ENCODE data around the gene LOX.
"Not testable (repeated sequence)": the region's sequence is repeated elsewhere in the genome, so short reads cannot be mapped to it uniquely, and the experiment has no call there.

LOX gene

GRCh38 chr5:122097391-122097790 is 19.3 kb upstream of the LOX start:
- DNase-seq (ENCODE audit: low read depth) = no peak

- no peak for DNase-seq (ENCODE audit: low read depth)
Measured at GRCh38 chr5:122095158-122095557, 17.1 kb upstream of the LOX start.

GRCh38 chr5:122094251-122094650 is 16.2 kb upstream of the LOX start:
- not testable (repeated sequence) for DNase-seq (ENCODE audit: low read depth)

- no peak for DNase-seq (ENCODE audit: low read depth)
Measured at GRCh38 chr5:122093415-122094180, 15.5 kb upstream of the LOX start.

- DNase-seq (ENCODE audit: low read depth) = peak; percentile 71
Measured at GRCh38 chr5:122091936-122092600, 14.0 kb upstream of the LOX start.

- no peak for DNase-seq (ENCODE audit: low read depth)
Measured at GRCh38 chr5:122089096-122090013, 11.3 kb upstream of the LOX start.

GRCh38 chr5:122085041-122085440 is 7.0 kb upstream of the LOX start:
- DNase-seq (ENCODE audit: low read depth) = no peak

- no peak for DNase-seq (ENCODE audit: low read depth)
Measured at GRCh38 chr5:122083535-122083934, 5.5 kb upstream of the LOX start.

GRCh38 chr5:122081541-122081940 is 3.5 kb upstream of the LOX start:
- DNase-seq (ENCODE audit: low read depth) = no peak

GRCh38 chr5:122077366-122078115 is 518 bp downstream of the LOX start:
- no peak for DNase-seq (ENCODE audit: low read depth)

- DNase-seq (ENCODE audit: low read depth) = peak; percentile 62
Measured at GRCh38 chr5:122076669-122077365, 1.2 kb downstream of the LOX start.

- no peak for DNase-seq (ENCODE audit: low read depth)
Measured at GRCh38 chr5:122076050-122076461, 2.0 kb downstream of the LOX start.

- no peak for DNase-seq (ENCODE audit: low read depth)
Measured at GRCh38 chr5:122073864-122074263, 4.2 kb downstream of the LOX start.

- DNase-seq (ENCODE audit: low read depth) = no peak
Measured at GRCh38 chr5:122073018-122073417, 5.0 kb downstream of the LOX start.

- DNase-seq (ENCODE audit: low read depth) = no peak
Measured at GRCh38 chr5:122067390-122067789, 10.7 kb downstream of the LOX start.

GRCh38 chr5:122064992-122065391 is 13.1 kb downstream of the LOX start:
- DNase-seq (ENCODE audit: low read depth) = no peak

- DNase-seq (ENCODE audit: low read depth) = peak; percentile 8
Measured at GRCh38 chr5:122063836-122064235, 14.2 kb downstream of the LOX start.

GRCh38 chr5:122062205-122062604 is 15.9 kb downstream of the LOX start:
- DNase-seq (ENCODE audit: low read depth) = no peak

- no peak for DNase-seq (ENCODE audit: low read depth)
Measured at GRCh38 chr5:122056913-122057312, 21.1 kb downstream of the LOX start.

- no peak for DNase-seq (ENCODE audit: low read depth)
Measured at GRCh38 chr5:122054266-122054665, 23.8 kb downstream of the LOX start.
